HG03025 (cell line): ENCODE data around the gene CAMSAP1.

Experiments used
- ATAC-seq: cut with Tn5 transposase; IDR thresholded peaks from one replicate; pipeline ENCODE4 v1.9.1; 2021; ENCODE audit warnings: mild to moderate bottlenecking, moderate library complexity; ENCODE audit not compliant: unreplicated experiment, low FRiP score

Gene CAMSAP1

GRCh38 chr9:135939351-135940265, 32.3 kb upstream of the CAMSAP1 start:
- no peak for ATAC-seq

DNA sequence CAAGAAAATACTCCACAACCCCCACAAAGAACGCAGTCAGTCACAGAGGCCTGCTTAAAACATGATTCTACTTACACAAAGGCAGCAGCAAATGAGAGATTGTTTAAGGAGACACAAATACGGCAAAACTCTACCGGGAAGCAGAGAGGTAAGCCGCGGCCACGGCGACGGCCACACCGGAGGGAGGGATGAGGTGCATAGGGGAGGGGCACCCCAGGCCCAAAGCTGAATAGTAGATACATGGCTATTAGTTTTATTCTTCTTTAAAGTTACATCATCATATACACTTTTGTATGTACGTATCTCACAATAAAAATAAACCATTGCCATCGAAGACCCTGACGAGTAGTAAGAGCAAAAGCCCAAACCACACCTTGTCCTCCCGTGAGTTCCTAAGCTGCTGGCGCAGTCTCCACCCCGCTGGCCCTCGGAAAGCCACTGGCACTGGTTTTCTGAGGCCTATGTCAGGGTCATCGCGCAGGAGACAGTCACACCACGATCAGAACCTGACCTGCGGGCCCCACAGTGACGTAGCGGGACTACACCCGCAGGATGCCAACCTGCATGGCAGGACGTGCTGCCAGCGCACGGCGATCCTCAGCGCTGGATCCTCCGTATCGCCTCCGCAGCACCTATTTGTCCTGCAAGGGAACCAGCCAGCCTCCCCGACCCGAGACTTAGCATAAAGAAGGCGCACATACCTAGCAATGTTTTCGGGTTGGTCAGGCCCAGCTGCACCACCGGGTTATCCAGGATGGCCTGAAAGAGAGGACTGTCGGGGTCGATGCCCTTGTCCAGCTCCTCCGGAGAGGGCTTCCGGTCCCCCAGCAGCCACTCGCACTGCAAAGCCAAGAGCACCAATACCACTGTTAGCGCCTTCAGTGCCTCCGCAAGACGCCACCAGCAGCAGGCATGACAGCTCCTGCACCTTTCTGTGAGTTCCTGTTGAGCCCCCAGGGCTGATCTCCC, 30.5 kb upstream of the CAMSAP1 start:
- ATAC-seq = no peak

- no peak for ATAC-seq
Observed at GRCh38 chr9:135933114-135933513, 25.8 kb upstream of the CAMSAP1 start.

DNA sequence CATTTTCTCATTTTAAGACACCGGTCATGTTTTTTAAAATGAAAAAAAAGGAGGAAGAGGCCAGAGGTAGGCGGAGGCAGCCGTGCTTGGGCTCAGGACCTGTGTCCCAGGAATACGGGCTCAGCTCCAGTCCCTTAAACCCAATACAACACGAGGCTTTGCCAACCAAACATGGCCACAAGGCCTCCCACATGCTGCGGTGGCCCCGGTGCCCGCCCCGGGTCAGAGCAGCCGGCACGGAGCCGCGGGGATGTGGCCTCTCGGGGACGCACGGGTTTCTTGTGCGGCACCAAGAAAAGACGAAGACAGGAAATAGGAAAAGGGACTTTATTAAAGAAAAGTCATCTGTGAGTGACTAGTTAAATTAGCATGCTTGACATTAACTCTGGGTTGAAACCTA, 25.3 kb upstream of the CAMSAP1 start:
- no peak for ATAC-seq

- no peak for ATAC-seq
Observed at GRCh38 chr9:135931349-135931820, 24.0 kb upstream of the CAMSAP1 start.

DNA sequence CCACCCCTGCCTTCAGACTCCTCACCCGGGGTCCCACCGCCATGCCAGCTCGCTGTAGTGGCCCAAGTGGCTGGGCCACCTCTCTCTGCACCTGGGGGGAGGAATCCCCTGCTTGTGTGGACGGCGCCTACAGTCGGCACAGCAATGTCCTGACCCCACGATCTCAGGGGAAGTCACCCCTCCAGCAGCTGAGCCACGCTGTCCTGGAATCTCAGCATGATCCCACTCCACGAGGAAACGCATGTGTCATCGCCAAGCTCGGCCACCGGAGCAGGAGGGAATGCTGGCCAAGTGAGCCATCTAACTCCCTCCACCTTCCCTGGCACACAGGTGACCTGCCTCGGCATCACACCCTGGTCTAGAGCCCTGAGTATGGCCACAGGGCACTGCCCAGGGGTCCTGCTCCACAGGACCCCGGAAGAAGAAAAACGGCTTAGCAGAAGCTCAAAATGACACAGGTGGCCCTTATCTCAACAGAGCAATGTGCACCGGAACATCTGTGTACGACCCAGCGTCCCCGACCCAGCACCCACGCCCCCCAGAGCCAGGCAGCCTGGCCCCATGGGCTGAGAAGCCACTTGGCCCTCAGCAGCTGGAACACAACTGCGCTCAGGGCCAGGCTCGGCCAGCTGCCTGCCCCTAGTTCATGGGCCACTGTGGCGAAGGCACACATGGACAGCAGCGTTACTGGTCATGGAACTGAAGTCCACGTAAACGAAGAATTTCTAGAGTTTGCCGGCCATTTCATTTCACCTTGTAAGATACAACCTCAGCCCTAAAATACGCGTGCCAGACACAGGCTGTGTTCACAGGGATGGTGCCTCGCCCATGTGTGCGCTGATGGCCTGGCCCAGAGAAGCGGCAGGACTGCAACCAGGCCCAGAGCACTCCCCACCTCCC, 23.4 kb upstream of the CAMSAP1 start:
- no peak for ATAC-seq

DNA sequence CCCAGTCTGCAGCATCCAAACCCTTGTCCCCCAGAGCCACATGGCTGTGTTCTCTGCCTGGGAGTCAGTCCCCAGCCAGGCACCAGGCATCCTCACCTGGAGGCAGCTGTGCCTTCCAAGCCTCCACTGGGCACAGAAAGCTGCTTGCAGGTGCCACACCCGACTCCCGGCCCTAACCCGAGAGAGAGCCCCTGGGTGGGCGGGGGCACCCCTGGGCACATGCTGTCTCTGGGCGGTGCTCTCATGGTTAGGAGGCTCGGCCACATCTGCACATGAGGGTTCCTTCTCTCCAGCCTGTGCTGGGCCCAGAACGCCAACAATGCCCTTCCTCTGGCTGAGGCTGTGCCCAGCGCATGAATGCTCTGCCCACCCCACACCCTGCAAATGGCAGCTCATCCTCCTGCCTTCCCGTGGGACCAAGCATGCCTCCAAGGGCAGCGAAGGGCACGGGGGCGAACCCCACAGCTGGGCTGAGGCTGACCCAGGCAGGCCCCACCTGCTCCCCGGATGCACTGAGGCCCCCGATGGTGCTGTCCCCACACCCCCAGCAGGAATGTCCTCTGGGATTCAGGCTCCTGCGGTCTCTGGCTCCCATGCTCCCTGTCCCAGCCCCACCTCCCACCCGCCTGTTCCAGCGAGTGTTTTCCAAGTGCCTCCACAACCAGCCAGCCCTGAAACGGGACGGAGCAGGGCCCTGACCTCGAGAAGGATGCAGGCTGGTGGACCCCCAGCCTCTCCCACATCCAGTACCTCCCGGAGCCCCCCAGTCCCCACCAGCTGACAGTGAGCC, 22.5 kb upstream of the CAMSAP1 start:
- no peak for ATAC-seq

- no peak for ATAC-seq
Observed at GRCh38 chr9:135928731-135929655, 21.6 kb upstream of the CAMSAP1 start.

GRCh38 chr9:135928074-135928730, 20.9 kb upstream of the CAMSAP1 start:
- ATAC-seq = no peak

GRCh38 chr9:135927195-135928013, 20.1 kb upstream of the CAMSAP1 start:
- no peak for ATAC-seq

DNA sequence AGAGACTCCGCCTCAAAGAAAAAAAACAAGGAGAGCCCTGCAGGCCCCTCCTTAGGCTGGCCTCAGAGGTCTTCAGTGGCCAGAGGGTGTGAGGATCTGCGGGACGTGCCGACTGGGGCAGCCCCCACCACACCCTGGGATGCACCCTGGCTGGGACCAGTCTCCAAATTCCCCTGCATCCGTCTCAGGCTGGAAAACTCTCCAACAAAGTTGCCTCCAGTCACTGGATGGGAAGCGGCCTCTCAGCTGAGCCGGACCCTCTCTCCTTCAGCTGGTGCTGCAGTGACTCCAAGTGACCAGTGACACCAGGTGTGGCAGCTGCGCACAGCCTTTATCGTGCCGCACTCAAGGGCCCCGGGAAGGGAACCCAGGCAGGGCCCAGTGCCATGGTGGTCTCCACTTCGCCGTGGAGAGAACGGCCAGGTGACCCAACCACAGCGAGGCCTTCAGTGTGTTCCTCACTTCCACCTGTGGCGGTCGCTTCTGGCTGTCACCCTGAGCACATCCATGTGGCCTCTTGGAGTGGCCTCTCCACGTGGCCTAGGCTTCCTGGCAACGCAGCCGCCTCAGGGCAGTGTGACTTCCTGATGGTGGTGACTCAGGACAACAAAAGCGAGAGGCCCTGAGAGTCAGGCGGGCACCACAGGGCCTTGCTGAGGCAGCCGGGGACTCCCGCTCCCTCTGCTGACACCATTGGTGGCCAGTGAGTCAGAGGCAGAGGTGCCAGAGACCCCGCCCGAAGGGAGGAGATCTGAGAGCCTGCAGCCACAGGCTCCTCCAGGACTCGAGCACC, 19.3 kb upstream of the CAMSAP1 start:
- no peak for ATAC-seq

DNA sequence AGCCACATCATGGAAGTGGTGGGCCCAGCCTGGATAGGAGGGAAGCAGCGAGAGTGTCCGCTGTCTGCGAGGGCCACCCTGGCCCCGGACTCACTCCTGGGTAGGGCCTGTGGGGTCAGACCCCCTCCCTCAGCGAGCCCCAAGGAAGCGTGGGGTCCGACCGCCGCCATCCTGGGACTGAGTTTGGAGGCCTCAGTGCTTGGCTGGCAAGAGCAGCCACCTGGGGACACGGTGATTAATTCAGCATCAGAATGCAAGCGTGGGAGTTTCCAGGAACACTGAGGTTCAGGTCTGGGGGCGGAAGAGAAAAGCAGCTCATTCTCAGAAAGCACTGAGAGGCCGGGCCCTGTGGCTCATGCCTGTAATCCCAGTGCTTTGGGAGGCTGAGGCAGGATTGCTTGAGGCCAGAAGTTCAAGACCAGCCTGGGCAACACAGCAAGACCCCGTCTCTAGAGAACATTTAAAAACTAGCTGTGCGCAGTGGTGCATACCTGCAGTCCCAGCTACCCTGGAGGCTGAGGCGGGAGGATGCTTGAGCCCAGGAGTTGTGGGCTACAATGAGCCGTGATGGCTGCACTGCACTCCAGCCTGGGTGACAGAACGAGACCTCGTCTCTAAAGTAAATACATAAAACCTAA, 18.3 kb upstream of the CAMSAP1 start:
- no peak for ATAC-seq

GRCh38 chr9:135924628-135925338, 17.4 kb upstream of the CAMSAP1 start:
- no peak for ATAC-seq

GRCh38 chr9:135923508-135923907, 16.2 kb upstream of the CAMSAP1 start:
- ATAC-seq = no peak

GRCh38 chr9:135921749-135922310, 14.5 kb upstream of the CAMSAP1 start:
- no peak for ATAC-seq
